Uterus (tissue), 2 donors: Measurements from ENCODE around the gene GTPBP2.

Experiments
- POLR2A ChIP-seq, 2 donors: fragments of 450-650 bp; IDR thresholded peaks; one replicate each; pipeline ENCODE4 v1.6.1; 2016; ENCODE audit warnings: antibody characterized with exemption in 2 of 2, mild to moderate bottlenecking in 1 of 2, moderate library complexity in 1 of 2
- TF ChIP-seq, protein P1 (sequence below), 4 experiments: fragments of 200-600 bp in 2 of 4; fragments of 450-650 bp in 2 of 4; sonication (generic) in 2 of 4; IDR thresholded peaks; one replicate each; pipeline ENCODE4 v1.5.1; 2016 to 2019; ENCODE audit warnings: antibody characterized with exemption in 4 of 4, mild to moderate bottlenecking in 2 of 4, moderate library complexity in 1 of 4

DNA sequence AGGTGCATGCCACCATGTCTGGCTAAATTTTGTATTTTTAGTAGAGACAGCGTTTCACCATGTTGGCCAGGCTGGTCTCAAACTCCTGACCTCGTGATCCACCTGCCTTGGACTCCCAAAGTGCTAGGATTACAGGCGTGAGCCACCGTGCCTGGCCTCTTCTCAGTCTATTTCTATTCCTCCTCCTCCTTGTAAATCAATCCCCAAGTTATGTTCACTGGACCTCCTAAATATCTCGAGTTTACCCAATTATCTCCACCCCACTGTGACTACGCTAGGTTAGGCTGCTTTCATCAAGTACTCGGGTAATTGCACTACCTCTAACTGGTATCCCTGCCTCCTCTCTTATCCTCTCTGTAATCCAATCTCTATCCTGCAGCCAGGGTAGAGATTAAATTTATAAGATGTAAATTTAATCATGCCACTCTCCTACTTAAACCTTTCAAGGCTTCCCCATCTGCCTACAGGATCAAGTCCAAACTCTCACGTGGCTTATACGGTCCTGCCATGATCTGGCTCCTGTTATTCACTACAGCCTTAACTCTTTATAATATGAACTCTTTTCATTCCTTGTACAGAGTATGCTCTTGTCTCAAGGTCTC, 5.7 kb upstream of the GTPBP2 start:
- TF ChIP-seq, protein P1, sequence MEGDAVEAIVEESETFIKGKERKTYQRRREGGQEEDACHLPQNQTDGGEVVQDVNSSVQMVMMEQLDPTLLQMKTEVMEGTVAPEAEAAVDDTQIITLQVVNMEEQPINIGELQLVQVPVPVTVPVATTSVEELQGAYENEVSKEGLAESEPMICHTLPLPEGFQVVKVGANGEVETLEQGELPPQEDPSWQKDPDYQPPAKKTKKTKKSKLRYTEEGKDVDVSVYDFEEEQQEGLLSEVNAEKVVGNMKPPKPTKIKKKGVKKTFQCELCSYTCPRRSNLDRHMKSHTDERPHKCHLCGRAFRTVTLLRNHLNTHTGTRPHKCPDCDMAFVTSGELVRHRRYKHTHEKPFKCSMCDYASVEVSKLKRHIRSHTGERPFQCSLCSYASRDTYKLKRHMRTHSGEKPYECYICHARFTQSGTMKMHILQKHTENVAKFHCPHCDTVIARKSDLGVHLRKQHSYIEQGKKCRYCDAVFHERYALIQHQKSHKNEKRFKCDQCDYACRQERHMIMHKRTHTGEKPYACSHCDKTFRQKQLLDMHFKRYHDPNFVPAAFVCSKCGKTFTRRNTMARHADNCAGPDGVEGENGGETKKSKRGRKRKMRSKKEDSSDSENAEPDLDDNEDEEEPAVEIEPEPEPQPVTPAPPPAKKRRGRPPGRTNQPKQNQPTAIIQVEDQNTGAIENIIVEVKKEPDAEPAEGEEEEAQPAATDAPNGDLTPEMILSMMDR (IDR thresholded peaks at IDR 0.05), result no peak
- no peak for TF ChIP-seq POLR2A (IDR thresholded peaks at IDR 0.05)
